HepG2 (cell line): Measurements from ENCODE around the gene KMT2E. TPM values are rescaled to one million over a fixed set of nuclear protein-coding genes. Genes with fewer than 3 reads are reported as not detected.

ENCODE experiments used
- DBP ChIP-seq: sonication (generic); formaldehyde crosslinking; IDR thresholded peaks from 2 replicates; pipeline ENCODE4 v1.4.0; 2020; ENCODE audit warnings: missing genetic modification reagents; ENCODE audit errors: not compliant biosample characterization
- EED ChIP-seq: sonication (generic); formaldehyde crosslinking; IDR thresholded peaks from 2 replicates; pipeline ENCODE4 v1.5.0; 2020; ENCODE audit warnings: mild to moderate bottlenecking, missing genetic modification reagents
- GFI1 ChIP-seq: sonication (generic); formaldehyde crosslinking; IDR thresholded peaks from 2 replicates; pipeline ENCODE4 v1.5.0; 2020; ENCODE audit warnings: missing genetic modification reagents, mild to moderate bottlenecking, borderline replicate concordance
- ISX ChIP-seq: sonication (generic); formaldehyde crosslinking; conservative IDR thresholded peaks from 2 replicates; pipeline ENCODE4 v1.5.0; 2020; ENCODE audit warnings: missing genetic modification reagents
- NBN ChIP-seq: fragments of 450-650 bp; conservative IDR thresholded peaks from 2 replicates; pipeline ENCODE4 v1.6.1; 2017
- RBFOX2 ChIP-seq: fragments of 200-400 bp; formaldehyde crosslinking; IDR thresholded peaks from 2 replicates; pipeline ENCODE4 v1.6.1; 2017; ENCODE audit warnings: low read depth, mild to moderate bottlenecking, low read length
- RXRB ChIP-seq: IDR thresholded peaks from 2 replicates; pipeline ENCODE4 v1.6.1; 2016; ENCODE audit warnings: borderline replicate concordance, missing genetic modification reagents, missing compliant biosample characterization
- ZBTB8A ChIP-seq: sonication (generic); formaldehyde crosslinking; IDR thresholded peaks from 2 replicates; pipeline ENCODE4 v1.4.0; 2020; ENCODE audit warnings: mild to moderate bottlenecking, low read depth, missing genetic modification reagents, borderline replicate concordance
- ZNF142 ChIP-seq: sonication (generic); formaldehyde crosslinking; IDR thresholded peaks from 2 replicates; pipeline ENCODE4 v1.4.0; 2020; ENCODE audit warnings: missing genetic modification reagents
- ZNF276 ChIP-seq: sonication (generic); formaldehyde crosslinking; IDR thresholded peaks from 2 replicates; pipeline ENCODE4 v1.4.0; 2020; ENCODE audit warnings: mild to moderate bottlenecking, low read depth, missing genetic modification reagents
- polyA plus RNA-seq, 8 experiments: library from polyadenylated mRNA; depleted of rRNA in 3 of 8; stranded (reverse) in 7 of 8; unstranded in 1 of 8; fragments of >200 nt; fragmentation: Illumina TruSeq in 4 of 8; extraction: Trizol in 4 of 8; gene quantifications; 2 replicates each; pipeline versions ENCODE4 v1.2.1 to v1.2.3, GENCODE V29; 2011 to 2016; ENCODE audit warnings: low read depth in 4 of 8, missing spikeins in 1 of 8, mixed read lengths in 1 of 8; ENCODE audit not compliant: insufficient read depth in 1 of 8
- total RNA-seq, 5 experiments: library from RNA; depleted of rRNA; stranded (reverse); fragments of >200 nt; fragmentation: Illumina TruSeq; extraction: Trizol; gene quantifications; 2 replicates each; pipeline ENCODE4 v1.2.3, GENCODE V29; 2016; ENCODE audit warnings: low read depth in 1 of 5
- TF ChIP-seq, protein P1 (sequence below): IDR thresholded peaks from 2 replicates; pipeline ENCODE4 v1.4.0; 2020; ENCODE audit warnings: mild to moderate bottlenecking, missing genetic modification reagents
- TF ChIP-seq, protein P2 (sequence below): sonication (generic); formaldehyde crosslinking; IDR thresholded peaks from 2 replicates; pipeline ENCODE4 v1.8.0; 2022; ENCODE audit warnings: mild to moderate bottlenecking, missing genetic modification reagents

The KMT2E gene
- total and polyA plus RNA-seq, 2 of the 13 experiments (the other 11 are each of a cell fraction or from before 2014, with no cell fraction given) = 6.3 to 24.4 TPM

DNA sequence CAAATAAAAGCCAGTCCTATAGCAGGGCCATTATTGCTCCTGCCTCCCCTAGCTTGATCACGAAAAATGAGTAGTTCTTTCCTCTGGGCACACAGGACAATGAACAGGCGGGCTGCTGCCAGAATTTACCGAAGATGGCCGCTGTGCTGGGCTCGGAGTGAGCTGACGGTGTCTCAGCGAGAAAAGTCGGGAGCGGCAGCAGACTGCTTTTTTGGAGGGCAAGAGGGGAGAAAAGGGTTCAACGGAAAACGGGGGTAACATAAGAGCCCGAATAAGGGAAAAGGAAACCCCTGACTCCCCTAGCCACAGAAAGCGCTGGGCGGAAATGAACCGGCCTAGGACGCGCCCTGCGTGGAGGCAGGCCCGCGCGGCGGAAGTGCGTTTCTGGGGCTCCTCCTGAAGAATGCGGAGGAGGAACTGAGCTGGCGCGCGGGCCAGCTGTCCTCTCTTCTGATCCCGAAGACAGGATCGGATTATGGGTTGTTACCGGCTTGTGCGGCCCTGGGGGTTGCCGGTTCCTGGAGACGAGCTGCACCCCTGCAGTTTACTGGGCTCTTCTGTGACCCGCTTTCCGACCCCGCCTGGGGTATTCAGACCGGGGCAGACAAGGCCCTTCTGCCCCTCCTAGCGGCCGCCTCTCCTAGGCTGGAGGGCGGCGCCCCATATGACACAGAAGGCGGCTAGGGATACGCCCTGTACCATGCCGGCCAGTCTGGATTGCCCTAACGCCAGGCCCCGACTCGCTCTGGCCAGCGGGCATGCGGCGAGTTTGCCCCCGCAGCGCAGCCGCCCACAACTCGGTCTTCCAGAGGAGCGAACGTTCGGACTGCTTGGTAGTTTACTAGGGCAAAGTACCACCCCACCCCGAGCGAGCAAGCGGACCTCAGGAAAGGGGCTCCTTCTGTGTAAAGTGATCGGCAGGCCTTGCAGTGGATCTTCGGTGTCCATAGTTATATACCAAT lies 30.1 kb upstream of the KMT2E start (continued):
- TF ChIP-seq, protein P1, sequence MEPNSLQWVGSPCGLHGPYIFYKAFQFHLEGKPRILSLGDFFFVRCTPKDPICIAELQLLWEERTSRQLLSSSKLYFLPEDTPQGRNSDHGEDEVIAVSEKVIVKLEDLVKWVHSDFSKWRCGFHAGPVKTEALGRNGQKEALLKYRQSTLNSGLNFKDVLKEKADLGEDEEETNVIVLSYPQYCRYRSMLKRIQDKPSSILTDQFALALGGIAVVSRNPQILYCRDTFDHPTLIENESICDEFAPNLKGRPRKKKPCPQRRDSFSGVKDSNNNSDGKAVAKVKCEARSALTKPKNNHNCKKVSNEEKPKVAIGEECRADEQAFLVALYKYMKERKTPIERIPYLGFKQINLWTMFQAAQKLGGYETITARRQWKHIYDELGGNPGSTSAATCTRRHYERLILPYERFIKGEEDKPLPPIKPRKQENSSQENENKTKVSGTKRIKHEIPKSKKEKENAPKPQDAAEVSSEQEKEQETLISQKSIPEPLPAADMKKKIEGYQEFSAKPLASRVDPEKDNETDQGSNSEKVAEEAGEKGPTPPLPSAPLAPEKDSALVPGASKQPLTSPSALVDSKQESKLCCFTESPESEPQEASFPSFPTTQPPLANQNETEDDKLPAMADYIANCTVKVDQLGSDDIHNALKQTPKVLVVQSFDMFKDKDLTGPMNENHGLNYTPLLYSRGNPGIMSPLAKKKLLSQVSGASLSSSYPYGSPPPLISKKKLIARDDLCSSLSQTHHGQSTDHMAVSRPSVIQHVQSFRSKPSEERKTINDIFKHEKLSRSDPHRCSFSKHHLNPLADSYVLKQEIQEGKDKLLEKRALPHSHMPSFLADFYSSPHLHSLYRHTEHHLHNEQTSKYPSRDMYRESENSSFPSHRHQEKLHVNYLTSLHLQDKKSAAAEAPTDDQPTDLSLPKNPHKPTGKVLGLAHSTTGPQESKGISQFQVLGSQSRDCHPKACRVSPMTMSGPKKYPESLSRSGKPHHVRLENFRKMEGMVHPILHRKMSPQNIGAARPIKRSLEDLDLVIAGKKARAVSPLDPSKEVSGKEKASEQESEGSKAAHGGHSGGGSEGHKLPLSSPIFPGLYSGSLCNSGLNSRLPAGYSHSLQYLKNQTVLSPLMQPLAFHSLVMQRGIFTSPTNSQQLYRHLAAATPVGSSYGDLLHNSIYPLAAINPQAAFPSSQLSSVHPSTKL = peak; percentile 44; the same call in 1 of the 2 replicates
- TF ChIP-seq DBP (CRISPR knock-in tag) (no peak), NBN (no peak), EED (CRISPR knock-in tag) (peak; percentile 57; the same call in 1 of the 2 replicates), ZBTB8A (CRISPR knock-in tag) (peak; percentile 91), RXRB (peak; percentile 14; the same call in 1 of the 2 replicates), RBFOX2 (peak; percentile 80), ZNF276 (CRISPR knock-in tag) (peak; percentile 94), ISX (no peak), GFI1 (CRISPR knock-in tag) (no peak), ZNF142 (CRISPR knock-in tag) (0 out of 2 replicates have a peak, but pooled peaks have one; percentile 37)
- TF ChIP-seq, protein P2, sequence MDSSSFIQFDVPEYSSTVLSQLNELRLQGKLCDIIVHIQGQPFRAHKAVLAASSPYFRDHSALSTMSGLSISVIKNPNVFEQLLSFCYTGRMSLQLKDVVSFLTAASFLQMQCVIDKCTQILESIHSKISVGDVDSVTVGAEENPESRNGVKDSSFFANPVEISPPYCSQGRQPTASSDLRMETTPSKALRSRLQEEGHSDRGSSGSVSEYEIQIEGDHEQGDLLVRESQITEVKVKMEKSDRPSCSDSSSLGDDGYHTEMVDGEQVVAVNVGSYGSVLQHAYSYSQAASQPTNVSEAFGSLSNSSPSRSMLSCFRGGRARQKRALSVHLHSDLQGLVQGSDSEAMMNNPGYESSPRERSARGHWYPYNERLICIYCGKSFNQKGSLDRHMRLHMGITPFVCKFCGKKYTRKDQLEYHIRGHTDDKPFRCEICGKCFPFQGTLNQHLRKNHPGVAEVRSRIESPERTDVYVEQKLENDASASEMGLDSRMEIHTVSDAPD (CRISPR knock-in tag) = no peak
